ENCODE measurements around the gene MAP2K2. TPM values are rescaled to one million over a fixed set of nuclear protein-coding genes. Genes with fewer than 3 reads are reported as not detected.
"Not testable (repeated sequence)": the region's sequence is repeated elsewhere in the genome, so short reads cannot be mapped to it uniquely, and the experiment has no call there.

Gene MAP2K2
- total RNA-seq, 1 donor from 2014 or later: 152 TPM

DNA sequence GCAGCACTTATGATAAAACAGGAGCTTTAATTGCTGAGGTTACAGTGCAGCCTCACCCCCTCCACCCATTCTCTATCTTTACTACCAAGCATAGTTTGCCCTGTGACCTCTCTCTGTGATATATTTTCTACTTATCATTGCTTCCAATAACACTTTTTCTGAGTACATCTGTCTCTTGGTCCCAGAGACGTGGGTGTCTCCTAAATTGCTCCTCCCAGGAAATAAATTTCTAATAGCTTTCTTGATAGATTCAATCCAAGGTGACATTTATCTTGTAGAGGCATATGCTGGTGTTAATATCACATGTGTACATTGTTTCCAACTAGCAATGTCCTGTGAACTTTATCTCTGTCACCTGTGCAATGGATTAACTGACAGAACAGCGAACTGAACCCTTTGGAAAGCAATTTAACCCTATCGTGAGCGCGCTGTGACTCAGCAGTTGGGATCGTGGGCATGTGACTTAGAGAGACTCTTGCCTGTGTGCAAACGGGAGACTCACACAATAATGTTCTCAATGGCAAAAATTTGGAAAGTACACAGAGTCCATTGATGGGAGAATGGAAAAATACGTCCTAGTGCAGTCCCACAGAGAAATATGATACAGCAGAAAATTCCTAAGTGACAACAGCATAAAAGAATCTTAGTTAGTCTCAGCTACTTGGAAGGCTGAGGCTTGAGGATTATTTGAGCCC is 7.0 kb upstream of the MAP2K2 start:
- DNase-seq: no peak

DNA sequence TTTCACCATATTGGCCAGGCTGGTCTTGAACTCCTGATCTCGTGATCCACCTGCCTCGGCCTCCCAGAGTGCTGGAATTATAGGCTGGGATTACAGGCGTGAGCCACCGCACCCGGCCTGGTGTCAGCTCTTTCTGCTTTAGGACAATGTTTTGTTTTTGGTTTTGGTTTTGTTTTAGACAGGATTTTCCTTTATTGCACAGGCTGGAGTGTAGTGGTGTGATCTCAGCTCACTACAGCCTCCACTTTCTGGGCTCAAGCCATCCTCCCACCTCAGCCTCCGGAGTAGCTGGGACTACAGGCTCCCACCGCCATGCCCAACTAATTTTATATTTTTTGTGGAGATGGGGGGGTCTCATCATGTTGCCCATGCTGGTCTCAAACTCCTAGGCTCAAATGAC is 5.1 kb upstream of the MAP2K2 start:
- DNase-seq: not testable (repeated sequence)

DNA sequence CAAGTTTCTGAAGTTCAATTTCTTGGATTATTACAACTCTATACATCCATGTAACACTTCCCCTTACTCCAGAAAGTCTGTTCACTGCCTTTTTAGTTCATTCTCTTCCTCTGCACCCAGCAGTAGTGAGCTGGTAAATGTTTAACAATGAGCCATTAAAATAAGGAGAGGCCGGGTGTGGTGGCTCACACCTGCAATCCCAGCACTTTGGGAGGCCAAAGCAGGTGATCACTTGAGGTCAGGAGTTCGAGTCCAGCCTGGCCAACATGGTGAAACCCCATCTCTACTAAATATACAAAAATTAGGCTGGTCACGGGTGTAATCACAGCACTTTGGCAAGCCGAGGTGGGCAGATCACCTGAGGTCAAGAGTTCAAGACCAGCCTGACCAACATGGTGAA is 3.4 kb upstream of the MAP2K2 start:
- DNase-seq: not testable (repeated sequence)

DNA sequence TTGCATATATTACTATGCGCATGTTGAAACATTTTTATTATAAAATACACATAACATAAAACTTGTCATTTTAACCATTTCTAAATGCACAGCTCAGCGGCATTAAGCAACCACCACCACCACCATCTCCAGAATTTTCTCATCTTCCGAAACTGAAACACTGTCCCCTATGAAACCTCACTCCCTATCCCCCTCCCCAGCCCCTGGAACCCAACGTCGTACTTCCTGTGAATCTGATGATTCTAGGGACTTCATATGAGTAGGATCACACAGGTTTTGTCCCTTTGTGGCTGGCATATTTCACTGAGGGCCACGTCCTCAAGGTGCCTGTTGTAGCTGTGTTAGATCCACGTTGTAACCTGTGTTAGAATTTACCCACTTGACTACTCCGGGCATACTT is 716 bp upstream of the MAP2K2 start:
- DNase-seq: no peak

DNA sequence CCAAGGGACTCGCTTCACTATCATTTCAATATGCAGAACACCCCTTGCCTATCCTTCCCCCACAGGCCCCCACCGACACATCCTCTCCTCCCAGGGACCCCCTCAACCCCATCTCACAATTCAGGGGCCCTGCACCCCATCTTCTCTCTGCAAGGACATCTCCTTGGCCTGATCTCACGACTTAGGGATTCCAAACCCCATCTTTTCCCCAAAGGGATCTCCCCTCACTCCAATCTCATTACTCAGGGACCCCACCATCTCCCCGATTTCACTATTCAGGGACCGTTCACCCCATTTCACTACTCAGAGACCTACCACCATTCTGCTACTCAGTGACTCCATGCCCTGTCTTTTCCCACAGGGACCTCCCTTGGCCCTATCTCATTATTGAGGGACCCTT is 1.4 kb downstream of the MAP2K2 start:
- DNase-seq: no peak

DNA sequence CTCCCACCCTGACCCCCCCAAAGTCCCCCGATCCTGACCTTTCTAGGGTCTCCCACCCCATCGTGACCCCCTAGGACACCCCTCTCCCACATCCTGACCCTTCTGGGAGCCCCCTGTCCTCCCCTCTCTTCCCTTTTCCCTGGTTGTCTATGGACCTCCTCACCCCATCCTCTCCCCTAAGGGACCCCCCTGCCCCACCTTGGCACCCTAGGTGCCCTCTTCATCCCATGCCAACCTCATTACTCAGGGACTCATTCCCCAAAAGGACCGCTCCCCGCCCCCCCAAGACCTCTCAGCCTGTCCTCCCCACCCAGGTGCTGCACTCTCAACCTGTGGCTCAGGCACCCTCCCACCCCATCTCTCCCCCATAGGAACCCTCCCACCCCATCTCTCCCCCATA is 2.1 kb downstream of the MAP2K2 start:
- DNase-seq: no peak

DNA sequence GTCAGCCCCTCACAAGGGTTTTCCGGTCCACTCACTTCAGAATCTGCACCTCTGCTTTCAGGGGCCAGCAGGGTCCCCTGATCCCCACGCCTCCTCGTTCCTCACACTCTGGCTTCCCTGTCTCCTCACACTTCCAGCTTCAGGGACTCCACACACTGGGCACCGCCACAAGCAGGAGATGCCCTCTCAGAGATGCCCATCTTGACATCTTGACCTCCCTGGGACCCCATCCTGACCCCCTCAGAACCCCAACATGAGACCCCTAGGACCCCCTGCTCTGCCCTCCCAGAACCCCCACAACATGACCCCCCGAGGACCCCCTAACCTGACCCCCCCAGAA is 2.7 kb downstream of the MAP2K2 start:
- DNase-seq: no peak

DNA sequence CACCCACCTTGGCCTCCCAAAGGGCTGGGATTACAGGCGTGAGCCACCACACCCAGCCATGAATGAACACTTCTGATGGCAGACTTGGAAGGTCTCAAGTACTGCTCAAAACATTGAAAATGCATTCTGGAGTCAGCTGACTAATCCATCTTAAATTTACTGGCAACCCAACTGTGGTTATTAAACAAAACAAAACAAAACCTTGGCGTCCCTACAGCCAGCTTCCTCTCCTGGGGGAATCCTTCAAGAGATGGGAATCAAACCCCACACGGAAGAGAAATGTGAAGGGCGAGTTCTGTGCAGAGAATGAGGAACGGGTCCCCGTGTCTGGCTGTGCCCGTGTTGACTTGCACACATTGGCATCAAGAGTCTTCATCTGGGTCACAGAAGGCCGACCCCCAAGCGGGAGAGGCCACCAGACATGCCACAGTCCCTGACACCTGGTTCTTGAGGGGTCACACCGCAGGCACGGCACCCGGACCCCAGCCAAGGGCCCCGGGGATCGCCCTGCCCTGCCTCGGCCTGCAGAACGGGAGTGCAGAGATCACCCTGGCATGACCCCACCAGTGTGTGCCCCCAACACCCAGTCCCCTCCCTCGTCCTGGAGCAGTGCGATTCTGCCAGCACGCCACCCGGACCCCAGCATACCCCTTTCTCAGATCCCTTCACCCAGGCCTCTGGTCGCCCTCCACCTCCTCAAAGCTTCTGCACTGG is 3.2 kb downstream of the MAP2K2 start:
- DNase-seq: peak; percentile 29

DNA sequence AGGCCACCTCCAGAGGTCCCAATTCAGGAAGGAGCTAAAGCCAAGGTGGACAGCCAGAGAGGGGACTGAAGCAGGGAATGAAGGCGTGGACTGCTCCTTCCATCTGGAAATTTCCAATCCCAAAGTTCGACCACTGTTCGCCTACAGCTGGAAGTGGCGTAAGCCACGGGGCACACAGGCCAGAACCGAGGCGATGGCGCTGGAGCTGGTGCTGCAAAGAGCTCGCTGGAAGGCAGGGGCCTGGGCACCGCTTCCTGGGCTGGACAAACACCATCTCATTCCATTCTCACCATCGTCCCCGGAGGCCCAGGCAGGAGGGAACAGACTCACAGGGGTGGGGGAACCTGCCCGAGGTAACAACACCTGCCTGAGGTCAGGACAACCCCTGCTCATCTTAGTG is 4.2 kb downstream of the MAP2K2 start:
- no peak for DNase-seq

DNA sequence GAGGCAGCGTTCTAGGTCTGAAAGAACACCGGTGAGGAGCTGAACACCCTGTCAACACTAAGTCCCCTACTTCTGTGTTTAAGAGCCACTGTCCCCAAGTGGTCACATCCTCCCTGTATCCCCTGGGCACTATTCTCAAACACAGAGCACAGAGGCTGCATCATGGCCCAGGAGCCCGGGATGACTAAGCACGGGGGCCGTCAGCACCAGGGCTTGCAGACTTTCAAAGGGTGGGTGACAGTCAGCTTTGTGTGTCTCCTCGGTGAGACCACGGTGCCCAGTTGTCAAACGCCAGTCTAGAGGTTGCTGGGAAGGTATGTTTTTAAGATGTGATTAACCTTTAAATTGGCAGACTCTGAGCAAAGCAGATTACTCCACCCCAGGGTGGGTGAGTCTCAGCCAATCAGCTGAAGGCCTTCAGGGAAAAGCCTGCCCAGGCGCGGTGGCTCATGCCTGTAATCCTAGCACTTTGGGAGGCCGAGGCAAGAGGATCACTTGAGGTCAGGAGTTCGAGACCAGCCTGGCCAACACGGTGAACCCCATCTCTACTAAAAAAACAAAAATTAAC is 8.0 kb downstream of the MAP2K2 start:
- DNase-seq: no peak

DNA sequence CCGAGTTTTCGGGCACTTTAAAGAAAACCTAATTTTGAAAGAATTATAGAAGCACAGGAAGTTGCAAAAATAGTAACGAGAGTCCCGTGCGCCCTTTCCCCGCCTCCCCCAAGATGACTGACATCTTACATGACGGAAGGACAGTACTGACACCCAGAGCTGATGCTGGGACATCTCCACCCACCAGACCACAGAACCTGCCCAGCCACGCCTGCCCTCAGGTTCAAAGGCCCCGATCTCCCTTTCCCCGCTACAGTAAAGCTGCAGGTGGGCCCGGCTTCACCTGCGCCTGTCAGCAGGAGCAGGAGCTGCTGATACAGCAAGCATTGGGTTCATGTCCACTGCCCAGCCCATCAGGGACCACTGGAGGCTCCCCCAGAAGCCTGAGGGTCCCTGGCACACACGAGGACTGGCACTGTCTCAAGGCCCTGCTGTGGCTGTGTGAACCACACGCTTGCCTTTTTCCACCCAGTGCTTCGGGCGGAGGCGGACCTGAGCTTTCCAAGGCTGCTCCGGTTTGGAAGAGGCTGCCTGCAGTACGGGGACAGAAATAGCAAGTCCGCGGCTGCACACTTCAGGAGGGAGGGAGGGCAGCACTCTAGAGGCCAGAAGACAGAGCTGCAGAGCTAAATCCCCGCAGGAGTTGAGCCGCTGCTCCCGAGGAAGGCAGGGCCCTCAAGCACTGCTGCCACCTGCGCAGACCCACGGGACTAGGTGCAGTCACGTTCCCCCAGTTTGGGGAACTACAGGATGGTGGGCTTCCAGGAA is 8.7 kb downstream of the MAP2K2 start:
- DNase-seq: no peak

DNA sequence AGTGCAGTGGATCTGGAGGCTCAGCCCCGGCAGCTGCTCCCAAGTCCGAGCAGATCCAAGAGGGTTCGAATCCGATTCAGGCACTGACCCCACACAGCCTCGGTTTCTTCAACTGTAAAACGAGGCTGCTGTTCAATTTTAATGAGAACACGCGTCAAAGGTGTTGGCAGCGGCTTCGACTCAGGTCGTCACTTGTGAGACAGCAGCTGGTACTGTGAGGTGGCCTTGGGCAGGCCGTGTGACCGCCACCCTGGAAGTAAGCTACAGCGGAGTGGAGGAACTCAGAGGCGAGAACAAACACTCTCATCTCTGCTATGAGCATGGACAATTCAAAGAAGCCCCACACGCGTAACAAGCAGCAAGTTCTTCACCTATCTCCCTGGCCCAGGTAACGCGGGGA is 9.7 kb downstream of the MAP2K2 start:
- no peak for DNase-seq

DNA sequence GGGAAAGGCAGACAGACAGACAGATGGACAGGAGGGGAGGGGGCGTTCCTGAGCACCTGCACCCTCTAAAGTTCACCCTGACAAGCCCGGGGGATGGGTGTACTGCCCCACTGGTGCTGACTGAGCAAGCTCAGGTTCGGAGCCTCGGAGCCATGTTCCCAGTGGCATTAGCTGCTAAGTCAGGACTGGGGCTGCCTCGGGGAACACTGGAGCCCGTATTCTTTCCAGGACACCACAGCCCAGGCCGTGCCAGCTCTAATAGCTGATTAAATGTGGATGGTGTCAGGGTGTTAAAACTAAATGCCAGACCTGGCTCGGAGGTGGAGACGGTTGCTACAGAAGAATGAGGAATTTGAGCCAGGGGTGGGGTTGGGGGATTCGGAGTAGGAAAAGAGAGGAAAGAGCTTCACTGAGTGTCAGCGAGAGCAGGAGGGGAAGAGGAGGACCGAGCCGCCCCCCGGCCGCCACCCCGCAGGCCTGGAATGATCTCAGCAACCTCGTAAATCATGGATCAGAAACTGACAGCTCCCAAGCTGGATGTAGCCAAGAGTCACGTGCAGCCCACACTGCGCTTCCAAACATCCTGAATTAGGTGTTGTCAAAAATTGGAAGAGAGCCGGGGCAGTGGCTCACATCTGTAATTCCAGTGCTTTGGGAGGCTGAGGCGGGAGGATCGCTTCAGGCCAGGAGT is 10.4 kb downstream of the MAP2K2 start:
- no peak for DNase-seq

DNA sequence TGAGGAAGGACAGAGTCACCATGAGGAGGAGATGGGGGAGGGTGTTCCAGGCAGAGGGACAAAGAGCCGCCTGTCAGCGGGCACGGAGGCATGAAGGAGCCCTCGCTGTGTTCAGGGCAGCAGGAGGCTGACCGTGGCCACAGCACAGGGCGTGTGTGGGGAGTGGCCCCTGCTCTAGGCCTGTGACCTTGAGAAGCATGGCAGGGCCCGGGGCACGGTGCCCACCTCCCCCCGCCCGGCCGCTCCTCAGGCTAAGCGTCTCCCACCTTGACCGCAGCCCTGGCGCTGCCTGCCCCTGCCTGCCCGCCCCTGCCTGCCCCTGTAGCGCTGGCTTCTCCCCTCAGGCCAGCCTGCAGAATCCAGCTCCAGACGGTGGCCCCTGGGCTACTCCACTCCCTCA is 11.6 kb downstream of the MAP2K2 start:
- no peak for DNase-seq

DNA sequence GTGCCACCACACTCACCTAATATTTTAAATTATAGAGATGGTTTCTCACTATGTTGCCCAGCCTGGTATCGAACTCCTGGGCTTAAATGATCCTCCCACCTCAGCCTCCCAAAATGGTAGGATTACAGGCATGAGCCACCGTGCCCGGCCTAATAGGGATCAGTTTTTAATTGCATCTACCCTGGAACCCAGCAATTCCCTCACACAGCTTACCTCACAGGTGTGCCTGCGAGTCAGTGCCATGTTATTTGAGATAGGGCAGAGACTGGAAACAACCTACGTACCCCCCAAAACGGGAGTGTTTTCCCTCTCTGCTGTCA is 14.3 kb downstream of the MAP2K2 start:
- DNase-seq: no peak

DNA sequence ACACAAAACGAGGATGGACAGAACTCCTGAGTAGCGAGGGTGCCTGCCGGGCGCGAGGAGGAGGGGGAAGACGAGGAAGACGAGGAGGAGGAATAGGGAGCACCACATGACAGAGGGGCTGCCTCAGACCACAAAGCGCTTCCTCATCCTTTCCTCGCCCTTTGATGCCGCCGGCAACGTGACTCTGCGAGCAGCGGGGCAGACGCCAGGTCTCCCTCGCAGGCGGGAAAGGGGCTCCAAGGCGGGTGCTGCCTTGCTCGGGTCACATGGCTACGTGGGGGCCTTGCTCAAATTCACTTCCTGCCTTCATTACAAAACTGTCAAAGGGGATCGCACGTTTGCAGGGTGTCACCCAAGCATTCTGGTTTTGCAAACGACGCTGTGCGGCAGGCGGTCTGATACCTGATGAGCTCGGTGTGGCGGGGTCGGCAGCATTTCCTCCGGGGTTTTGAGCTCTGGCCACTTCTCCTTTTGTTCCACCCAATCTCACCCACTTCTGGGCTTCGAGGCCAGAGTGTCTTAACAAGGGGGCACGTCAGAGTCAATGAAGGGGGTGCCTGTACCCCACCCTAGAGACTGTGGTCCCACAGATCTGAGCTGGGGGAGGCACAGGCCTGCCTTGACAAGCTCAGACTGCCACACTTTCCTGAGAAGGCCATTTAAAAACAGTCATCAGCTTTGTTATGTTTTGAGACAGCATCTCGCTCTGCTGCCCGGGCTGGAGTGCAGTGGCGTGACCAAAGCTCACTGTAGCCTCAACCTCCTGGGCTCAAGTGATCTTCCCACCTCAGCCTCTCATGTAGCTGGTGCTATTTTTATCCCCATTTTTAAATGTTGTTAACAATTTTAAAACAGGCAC is 14.9 kb downstream of the MAP2K2 start:
- no peak for DNase-seq

DNA sequence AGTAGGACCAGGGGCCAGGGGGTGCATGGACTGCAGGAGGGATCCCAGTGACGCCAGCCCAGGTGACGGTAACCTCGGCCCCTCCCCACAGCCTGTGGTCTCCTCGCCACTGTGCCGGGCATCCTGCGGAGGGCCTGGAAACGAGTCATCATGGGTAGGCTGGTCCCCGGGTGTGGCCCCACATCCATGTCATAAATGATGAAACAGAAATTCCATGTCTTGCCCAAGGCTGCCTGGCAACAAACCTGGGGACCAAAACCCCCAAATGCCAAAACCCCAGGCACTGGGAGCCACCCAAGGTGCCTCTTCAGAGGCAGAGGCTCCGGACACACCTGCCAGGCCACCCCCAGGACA is 20.9 kb downstream of the MAP2K2 start:
- DNase-seq: no peak

DNA sequence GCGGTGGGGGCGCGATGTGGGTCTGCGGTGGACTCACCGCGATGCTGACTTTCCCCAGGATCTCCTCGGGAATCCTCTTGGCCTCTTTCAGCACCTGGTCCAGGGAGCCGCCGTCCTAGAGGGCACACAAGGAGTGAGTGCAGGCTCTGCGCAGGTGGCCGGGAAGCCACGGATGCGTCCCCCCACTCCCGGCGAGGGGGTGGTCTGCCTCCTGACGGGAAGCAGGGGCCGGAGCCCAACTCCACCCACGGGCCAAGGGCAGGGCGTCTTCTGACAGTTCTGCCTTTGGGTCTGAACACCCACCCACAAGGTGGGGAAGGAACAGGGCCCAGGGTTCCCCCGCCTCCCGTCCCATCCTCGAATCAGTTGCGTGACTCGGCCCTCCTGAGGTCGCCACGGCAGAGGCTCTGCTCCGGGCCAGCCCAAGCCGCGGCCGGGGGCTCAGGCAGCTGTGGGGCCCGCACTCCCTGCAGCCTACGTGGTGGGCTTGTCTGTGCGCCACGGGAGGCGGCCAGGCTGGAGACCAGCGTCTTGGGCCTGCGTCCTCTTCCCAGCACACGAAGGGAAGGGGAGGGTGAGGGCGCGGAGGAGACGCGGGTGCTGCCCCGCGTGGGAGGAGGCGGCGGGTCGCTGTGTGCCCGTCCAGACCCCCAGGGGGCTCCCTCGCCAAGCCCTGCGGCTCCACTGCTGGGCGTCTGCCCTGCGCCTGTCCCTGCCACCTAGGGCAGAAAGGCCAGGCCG is 21.4 kb downstream of the MAP2K2 start:
- no peak for DNase-seq

DNA sequence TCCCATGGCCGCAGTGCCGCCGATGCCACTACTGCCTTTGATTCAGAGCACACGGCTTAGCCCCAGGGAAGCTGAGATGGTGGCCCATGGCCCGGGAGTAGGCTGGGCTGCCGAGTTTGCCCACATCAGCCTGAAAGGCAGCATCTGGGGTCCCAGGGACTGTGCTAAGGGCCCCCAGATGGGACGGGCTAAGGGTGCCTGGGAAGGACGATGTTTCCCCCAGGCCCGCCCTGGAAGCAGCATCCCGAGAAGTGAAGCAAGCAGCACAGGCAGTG is 22.5 kb downstream of the MAP2K2 start:
- DNase-seq: no peak

DNA sequence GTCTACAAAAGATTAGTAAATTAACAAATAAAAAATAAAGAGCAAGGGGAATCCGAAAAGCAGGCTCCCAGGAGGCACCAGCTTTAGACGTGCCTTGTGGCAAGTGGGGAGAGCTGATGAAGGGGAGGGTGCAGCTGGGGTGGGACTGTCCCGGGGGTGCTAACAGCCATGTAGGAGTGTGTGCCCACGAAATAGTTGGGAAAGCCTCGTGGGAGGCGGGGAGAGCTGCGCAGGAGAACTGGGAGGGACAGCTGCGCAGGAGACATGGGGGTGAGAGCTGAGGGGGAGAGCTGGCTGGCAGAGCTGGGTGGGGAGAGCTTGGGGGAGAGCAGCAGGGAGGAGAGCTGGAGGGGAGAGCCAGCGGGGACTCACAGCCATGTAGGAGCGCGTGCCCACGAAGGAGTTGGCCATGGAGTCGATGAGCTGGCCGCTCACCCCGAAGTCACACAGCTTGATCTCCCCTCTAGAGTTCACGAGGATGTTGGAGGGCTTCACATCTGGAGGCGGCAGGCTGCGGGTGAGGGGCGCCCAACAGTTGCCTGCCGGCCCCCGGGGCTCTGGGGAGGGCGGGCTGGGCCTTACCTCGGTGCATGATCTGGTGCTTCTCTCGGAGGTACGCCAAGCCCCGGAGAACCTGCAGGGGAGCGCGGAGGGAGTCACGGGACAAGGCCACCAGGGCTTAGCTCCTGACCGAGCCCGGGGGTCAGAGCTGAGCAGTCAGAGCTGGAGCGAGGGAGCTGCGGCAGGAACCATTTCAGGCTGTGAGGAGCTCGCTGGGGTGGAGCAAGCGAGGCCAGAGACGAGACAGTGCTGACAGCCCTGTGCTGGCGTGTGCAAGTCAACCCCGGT is 23.1 kb downstream of the MAP2K2 start:
- no peak for DNase-seq

All from dermis blood vessel endothelial cell (primary cell).